HepG2 (cell line): ENCODE data around the gene ABCB8. TPM values are rescaled to one million over a fixed set of nuclear protein-coding genes. Genes with fewer than 3 reads are reported as not detected.

Experiments used
- AKNA ChIP-seq: sonication (generic); formaldehyde crosslinking; IDR thresholded peaks from 2 replicates; pipeline ENCODE4 v1.4.0; 2020; ENCODE audit warnings: missing genetic modification reagents, borderline replicate concordance
- ATF1 ChIP-seq: IDR thresholded peaks from 2 replicates; pipeline ENCODE4 v1.6.1; 2016; ENCODE audit warnings: mild to moderate bottlenecking, control low read depth
- DRAP1 ChIP-seq: IDR thresholded peaks from 2 replicates; pipeline ENCODE4 v1.6.1; 2016; ENCODE audit warnings: missing genetic modification reagents, missing compliant biosample characterization
- HNRNPK ChIP-seq: fragments of 200-400 bp; formaldehyde crosslinking; IDR thresholded peaks from 2 replicates; pipeline ENCODE4 v1.6.1; 2018; ENCODE audit warnings: low read length, low read depth, moderate library complexity, mild to moderate bottlenecking; ENCODE audit not compliant: poor library complexity, severe bottlenecking
- LBX2 ChIP-seq: sonication (generic); formaldehyde crosslinking; IDR thresholded peaks from 2 replicates; pipeline ENCODE4 v1.5.0; 2020; ENCODE audit warnings: missing genetic modification reagents, mild to moderate bottlenecking, borderline replicate concordance
- MEF2D ChIP-seq: sonication (generic); formaldehyde crosslinking; IDR thresholded peaks from 2 replicates; pipeline ENCODE4 v1.5.1; 2020; ENCODE audit warnings: mild to moderate bottlenecking, missing genetic modification reagents
- NR2F6 ChIP-seq, 2 experiments: IDR thresholded peaks; 2 replicates each; pipeline ENCODE4 v1.6.1; 2016; ENCODE audit warnings: antibody characterized with exemption in 1 of 2, mild to moderate bottlenecking in 1 of 2
- PHF5A ChIP-seq: IDR thresholded peaks from one replicate; pipeline ENCODE4 v1.6.1; 2018; ENCODE audit warnings: low read depth, missing genetic modification reagents; ENCODE audit not compliant: unreplicated experiment
- SMAD9 ChIP-seq: sonication (generic); formaldehyde crosslinking; IDR thresholded peaks from 2 replicates; pipeline ENCODE4 v1.5.1; 2020; ENCODE audit warnings: mild to moderate bottlenecking, missing genetic modification reagents
- TSC22D2 ChIP-seq: sonication (generic); formaldehyde crosslinking; IDR thresholded peaks from 2 replicates; pipeline ENCODE4 v1.5.1; 2020; ENCODE audit warnings: missing genetic modification reagents, mild to moderate bottlenecking, borderline replicate concordance
- ZFYVE20 ChIP-seq: sonication (generic); formaldehyde crosslinking; IDR thresholded peaks from 2 replicates; pipeline ENCODE4 v1.8.0; 2023; ENCODE audit warnings: low read depth, mild to moderate bottlenecking, moderate library complexity, missing genetic modification reagents, borderline replicate concordance
- ZHX2 ChIP-seq, 2 experiments: sonication (generic) in 1 of 2; formaldehyde crosslinking in 1 of 2; IDR thresholded peaks; 2 replicates each; pipeline versions ENCODE4 v1.6.1 to v1.9.0; 2014 to 2022; ENCODE audit warnings: antibody characterized with exemption in 1 of 2, borderline replicate concordance in 1 of 2, inconsistent platforms in 1 of 2, low read depth in 1 of 2, missing genetic modification reagents in 1 of 2
- ZNF552 ChIP-seq: sonication (generic); formaldehyde crosslinking; IDR thresholded peaks from 2 replicates; pipeline ENCODE4 v1.9.0; 2022; ENCODE audit warnings: missing genetic modification reagents, mild to moderate bottlenecking, borderline replicate concordance
- ZNF614 ChIP-seq: IDR thresholded peaks from 2 replicates; pipeline ENCODE4 v1.6.1; 2018; ENCODE audit warnings: missing biosample characterization, missing genetic modification reagents, inconsistent platforms, borderline replicate concordance
- ZNF879 ChIP-seq: sonication (generic); formaldehyde crosslinking; IDR thresholded peaks from 2 replicates; pipeline ENCODE4 v1.8.1; 2023; ENCODE audit warnings: missing genetic modification reagents
- ZSCAN30 ChIP-seq: sonication (generic); formaldehyde crosslinking; IDR thresholded peaks from 2 replicates; pipeline ENCODE4 v1.5.0; 2020; ENCODE audit warnings: mild to moderate bottlenecking, missing genetic modification reagents
- polyA plus RNA-seq, 8 experiments: library from polyadenylated mRNA; depleted of rRNA in 3 of 8; stranded (reverse) in 7 of 8; unstranded in 1 of 8; fragments of >200 nt; fragmentation: Illumina TruSeq in 4 of 8; extraction: Trizol in 4 of 8; gene quantifications; 2 replicates each; pipeline versions ENCODE4 v1.2.1 to v1.2.3, GENCODE V29; 2011 to 2016; ENCODE audit warnings: low read depth in 4 of 8, missing spikeins in 1 of 8, mixed read lengths in 1 of 8; ENCODE audit not compliant: insufficient read depth in 1 of 8
- total RNA-seq, 5 experiments: library from RNA; depleted of rRNA; stranded (reverse); fragments of >200 nt; fragmentation: Illumina TruSeq; extraction: Trizol; gene quantifications; 2 replicates each; pipeline ENCODE4 v1.2.3, GENCODE V29; 2016; ENCODE audit warnings: low read depth in 1 of 5

The ABCB8 gene
- total and polyA plus RNA-seq, 2 of the 13 experiments (the other 11 are each of a cell fraction or from before 2014, with no cell fraction given), result 6.6 to 16.7 TPM

- TF ChIP-seq AKNA (CRISPR knock-in tag), result no peak
- no peak for TF ChIP-seq ATF1 (CRISPR knock-in tag)
- TF ChIP-seq HNRNPK, result no peak
- no peak for TF ChIP-seq SMAD9 (CRISPR knock-in tag)
- peak; percentile 97 for TF ChIP-seq ZNF614 (CRISPR knock-in tag)
- TF ChIP-seq NR2F6 (IDR thresholded peaks at IDR 0.05), result no peak
- 0 out of 2 replicates have a peak, but pooled peaks have one; percentile 39 for TF ChIP-seq NR2F6 (CRISPR knock-in tag; IDR thresholded peaks at IDR 0.05)
- TF ChIP-seq ZNF552 (CRISPR knock-in tag), result no peak
- no peak for TF ChIP-seq LBX2
- TF ChIP-seq DRAP1 (CRISPR knock-in tag), result no peak
- TF ChIP-seq MEF2D (CRISPR knock-in tag), result 0 out of 2 replicates have a peak, but pooled peaks have one; percentile 23
- no peak for TF ChIP-seq ZSCAN30
- no peak for TF ChIP-seq ZNF879
- no peak for TF ChIP-seq TSC22D2 (CRISPR knock-in tag)
- TF ChIP-seq PHF5A, result no peak
- TF ChIP-seq ZHX2 (IDR thresholded peaks at IDR 0.05; ENCODE audit: low read depth), result no peak
- TF ChIP-seq ZHX2 (CRISPR knock-in tag; IDR thresholded peaks at IDR 0.05; ENCODE audit: borderline replicate concordance), result no peak
- TF ChIP-seq ZFYVE20 (CRISPR knock-in tag), result no peak
These were observed 16.1 kb upstream of the ABCB8 start (continued) for GRCh38 chr7:151012031-151012692.
